HG03066 (cell line): ENCODE results near the gene DOCK2.

Experiments
- ATAC-seq: cut with Tn5 transposase; IDR thresholded peaks from one replicate; pipeline ENCODE4 v1.9.1; 2021; ENCODE audit warnings: low read depth; ENCODE audit not compliant: unreplicated experiment

DOCK2 gene

DNA sequence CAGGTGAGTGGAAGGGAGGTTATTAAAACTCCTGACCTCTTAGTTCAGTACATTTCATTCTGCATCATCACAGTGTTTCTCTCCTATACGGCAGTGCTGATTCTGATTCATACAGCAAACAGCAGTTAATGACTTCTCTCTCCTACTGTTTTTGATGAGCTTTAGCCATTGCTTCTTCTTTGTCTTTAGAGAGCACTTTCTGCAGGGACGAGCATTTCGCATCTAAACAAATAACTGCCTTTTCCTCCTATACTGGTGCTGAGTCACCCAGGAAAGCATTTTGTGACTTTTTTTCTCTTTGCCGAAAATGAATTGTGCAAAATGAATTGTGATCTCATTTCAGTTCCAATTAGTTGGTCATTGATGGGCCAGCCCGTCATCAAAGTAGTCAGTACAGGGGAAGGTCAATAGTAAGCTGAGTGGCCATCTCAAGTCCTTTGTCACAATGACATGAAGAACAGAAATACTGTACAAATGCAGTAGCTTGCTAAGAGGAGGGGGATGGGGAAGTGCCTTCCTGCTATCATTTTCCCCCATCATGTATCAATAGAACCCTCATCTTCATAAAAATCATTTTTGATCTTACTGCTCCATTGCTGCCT is 244.7 kb downstream of the DOCK2 start:
- ATAC-seq, result no peak

DNA sequence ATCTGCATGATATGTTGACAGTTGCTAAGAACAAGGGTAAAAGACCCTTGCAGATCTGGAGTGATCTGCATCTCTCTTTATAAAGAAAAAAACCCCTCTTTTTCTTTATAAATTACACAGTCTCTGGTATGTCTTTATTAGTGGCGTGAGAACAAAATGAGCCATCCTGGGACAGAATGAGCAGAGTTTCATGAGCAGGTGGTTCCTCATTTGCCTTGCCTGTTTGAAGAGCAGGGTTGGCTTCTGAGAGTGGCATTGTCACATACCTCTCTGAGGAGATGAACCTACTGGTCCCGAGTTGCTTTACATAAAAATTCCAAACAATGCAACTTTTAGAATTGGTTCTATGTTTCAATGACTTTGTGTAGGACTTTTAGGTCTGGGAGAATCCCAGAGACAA is 249.0 kb downstream of the DOCK2 start:
- ATAC-seq, result no peak

DNA sequence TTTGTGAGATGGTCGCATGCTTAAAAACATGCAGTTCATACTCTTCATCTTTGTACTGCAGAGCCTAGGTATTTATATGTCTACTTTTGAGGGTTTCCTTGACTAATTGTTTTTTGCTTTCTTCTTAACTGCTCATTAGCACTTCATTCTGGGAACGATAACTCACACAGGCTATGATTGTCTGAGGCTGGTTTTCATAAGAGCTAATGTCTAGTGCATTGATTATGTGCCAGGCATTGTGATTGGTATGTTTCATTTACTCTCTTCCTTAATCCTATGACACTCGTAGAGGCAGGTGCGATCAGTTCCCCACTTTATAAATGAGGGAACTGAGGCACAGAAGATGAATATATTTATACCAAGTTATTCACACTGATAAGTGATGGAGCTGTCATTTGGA is 249.6 kb downstream of the DOCK2 start:
- ATAC-seq, result no peak

DNA sequence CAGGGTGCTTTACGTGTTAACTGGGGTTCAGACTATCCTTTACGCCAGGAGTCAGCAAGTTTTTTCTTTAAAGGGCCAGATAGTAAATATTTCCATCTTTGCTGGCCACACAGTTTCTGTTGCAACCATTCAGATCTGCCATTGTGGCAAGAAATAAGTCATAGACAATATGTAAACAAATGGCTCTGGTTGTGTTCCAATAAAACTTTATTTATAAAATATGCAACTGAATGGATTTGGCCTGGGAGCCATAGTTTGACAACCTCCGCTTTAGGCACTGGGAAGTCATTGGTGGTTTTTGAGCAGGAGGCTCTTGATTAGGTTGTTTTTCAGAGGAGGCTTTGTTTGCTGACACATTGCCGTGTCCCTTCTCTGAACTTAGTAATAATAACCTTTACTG is 252.5 kb downstream of the DOCK2 start:
- no peak for ATAC-seq

DNA sequence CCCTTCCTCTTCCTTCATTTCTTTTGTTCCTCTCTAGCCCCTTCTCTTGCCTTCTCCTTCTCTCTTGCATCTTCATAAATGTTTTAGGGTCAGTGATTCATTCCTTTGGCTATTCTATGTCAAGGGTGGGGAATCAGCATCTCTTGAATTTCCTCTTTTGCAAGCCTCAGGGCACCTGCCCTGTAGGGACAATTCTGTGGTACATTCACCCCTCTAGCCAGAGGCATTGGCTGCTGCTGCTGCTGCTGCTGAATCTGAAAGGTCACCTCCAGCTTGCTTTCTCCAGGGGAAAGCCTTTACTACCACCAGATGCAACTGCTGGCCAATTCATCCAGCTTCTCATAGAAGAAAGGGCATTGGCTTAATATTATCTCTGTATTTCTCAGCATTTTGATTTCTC is 255.9 kb downstream of the DOCK2 start:
- ATAC-seq, result no peak

DNA sequence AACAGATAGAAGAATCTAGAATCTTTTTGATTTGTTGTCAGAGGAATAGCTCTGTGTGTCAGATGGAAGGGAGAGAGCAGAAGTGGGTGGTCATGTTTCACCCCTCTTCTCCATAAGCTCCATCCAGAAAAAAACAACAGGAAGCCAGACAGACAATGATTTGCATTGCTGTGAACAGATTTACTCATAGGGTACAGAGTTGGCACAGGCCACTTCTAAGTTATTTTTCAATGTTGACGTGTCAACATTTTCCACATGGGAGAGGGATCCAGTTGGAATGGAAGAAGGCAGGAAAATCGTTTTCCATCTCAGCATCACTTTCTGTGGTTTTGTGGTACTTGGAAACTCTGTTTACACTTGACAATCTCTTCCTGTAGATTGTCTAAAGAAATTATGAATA is 256.5 kb downstream of the DOCK2 start:
- ATAC-seq, result no peak

DNA sequence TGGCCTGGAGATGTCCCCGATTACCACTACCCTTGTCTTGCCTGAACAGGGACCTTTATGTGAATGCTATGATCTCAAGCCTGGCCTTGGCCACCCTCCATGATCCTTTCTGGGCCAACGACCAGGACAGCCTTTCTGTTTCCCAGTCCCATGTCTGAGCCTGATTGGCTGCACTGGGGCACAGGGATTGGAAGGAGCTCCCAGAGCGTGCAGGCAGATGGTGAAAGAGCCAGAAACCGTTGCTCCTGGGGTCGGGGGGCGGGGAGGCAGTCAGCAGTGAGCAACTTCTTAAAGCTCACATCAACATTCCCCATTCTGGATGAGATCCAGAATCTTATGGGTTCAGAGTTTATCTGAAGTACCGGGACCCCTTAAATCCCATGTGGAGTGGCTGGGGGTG is 258.9 kb downstream of the DOCK2 start:
- no peak for ATAC-seq

DNA sequence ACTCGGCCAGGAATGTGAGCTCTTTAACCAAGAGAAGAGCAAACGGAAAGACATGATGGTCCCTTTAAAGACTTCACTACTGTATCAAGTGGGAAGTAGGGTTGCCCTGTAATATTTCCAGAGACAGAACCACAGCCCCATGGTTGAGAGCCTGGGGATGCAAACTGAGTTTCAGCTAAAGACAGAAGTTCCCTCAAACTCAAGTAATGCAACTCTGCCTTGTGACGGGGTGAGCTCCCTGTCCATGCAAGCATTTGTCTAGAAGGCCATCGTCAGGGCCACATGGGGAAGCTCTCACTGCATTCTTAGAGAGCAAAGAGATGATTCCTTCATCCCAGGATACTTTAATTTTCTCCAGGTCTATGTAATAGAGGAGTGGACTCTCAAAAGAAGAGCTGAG is 260.4 kb downstream of the DOCK2 start:
- no peak for ATAC-seq

DNA sequence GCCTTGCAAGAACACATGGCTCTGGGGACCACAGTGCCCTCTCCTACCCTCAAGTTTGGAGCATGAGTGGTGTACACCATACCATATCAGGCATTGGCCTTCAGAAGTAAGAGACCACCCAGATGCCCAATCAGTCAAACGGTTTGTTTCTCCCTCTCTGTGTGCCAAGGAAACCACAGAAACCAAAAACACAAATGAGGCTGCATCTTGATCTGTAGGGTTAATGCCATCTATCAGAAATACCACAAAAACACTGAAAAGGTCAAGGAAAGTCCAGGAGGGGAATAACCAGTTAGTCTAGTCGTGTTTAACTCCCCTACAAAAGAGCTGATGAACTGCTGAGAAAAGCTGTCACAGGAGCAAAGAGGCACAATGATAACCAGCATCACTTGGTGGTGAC is 264.8 kb downstream of the DOCK2 start:
- ATAC-seq, result no peak

DNA sequence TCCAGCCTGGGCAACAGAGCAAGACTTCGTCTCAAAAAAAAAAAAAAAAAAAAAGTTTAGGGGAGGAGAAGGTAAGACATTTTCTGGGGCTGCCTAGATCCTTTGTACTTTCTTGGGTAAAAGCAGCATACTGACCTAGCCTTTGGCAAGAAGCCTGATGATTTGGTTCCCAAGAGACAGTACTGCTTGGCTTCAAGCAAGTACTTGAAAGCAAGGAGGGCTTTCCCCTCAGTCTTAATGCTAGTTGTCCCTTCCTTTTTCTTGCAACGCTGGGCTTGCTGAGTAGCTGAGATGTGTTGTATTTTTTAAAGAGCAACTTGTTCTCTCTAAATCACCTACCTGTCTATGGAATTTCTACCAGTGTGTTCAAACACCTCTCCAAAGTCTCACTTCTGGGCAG is 267.0 kb downstream of the DOCK2 start:
- no peak for ATAC-seq

DNA sequence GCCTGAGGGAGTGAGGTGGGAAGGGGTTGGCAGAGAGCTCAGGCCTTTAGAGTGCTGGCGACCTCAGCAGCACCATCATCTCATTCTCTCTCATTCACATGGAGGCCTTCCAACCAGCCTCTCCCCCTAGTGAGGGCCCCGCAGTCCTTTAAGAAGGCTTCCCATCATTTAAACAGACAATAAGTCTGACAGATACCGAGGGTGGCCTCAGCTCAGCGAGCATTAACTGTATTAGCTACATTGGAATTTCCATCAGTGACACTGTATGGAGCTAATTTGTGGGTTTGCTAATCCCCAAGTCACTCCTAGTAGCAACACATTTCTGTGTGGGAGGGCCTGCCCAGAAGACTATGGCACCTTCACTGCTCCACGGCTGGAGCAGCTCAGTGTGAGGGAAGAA is 267.4 kb downstream of the DOCK2 start:
- ATAC-seq, result no peak

DNA sequence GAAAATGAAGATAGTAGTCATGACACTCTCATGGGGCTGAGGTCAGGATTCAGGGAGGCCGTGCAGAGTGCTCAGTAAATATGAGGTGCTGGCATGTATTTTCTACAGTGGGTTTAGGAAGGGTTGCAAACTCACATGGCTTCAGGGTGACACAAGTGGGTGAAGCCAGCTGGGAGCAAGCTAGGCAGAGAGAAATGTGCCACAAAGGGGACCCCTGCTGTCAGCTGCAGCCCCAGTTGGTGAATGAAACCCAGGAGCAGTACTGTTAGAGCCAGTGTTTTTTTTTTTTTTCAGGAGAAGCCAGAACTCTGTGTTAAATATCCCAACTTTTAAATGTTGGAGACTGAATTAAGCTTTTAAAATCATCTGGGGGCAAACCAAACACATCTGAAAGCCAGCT is 267.9 kb downstream of the DOCK2 start:
- no peak for ATAC-seq

DNA sequence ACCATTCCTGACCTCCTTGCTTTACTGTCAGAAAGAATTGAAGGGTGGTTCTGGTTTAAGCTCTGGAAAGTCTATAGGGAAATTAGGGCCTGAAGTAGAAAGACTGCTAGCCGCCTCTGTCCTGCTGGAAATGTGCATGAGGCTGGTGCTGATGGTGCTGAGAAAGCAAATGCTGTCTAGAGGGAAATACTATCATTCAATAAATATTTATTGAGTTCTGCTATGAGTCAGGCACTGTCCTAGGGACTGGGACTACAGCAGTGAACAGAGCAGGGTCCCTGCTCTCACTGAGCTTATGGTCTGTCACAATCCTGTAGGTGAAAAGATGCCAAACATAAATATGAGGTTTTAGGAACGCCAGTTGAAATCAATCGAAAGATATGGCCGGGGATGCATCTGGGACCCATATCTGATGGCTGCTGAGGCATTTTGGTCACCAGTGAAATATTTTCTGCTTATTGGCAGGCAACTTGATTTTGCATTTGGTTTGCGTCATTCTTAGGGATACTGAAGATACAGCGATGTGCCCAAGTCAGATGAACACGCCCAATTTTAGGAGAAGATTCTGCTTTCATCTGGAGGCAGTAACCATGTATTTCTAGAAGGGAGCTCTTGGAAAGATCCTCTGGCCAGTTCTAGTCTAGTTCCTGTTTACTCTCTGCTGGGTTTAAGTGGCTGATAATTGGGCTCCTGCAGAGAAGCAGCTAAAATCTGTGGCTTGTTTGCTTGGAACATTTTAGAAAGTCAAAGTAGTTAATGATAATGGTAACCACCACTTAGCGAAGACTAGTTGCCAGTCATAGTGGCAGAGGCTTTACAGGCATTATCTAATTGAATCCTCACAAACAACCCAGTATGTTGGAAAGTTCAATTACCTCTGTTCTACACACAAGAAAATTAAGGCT is 269.9 kb downstream of the DOCK2 start:
- no peak for ATAC-seq

DNA sequence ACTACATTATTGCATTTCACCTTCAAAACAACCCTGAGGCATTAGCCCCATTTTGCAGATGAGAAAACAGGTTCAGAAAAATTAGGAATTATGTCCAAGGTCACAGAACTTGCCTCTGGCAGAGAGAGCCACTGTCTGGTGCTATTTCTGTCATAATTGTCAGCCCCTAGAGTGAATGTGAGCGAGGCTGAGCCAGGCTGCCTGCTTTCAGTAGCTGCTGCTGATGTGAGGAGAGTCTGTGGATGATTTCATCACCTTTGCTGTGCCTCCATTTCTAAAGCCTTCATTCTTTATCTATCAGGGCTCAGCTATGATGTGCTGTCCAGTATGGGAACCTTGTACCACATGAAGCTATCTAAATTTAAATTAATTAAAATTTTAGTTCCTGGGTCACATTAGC is 271.8 kb downstream of the DOCK2 start:
- ATAC-seq, result no peak

DNA sequence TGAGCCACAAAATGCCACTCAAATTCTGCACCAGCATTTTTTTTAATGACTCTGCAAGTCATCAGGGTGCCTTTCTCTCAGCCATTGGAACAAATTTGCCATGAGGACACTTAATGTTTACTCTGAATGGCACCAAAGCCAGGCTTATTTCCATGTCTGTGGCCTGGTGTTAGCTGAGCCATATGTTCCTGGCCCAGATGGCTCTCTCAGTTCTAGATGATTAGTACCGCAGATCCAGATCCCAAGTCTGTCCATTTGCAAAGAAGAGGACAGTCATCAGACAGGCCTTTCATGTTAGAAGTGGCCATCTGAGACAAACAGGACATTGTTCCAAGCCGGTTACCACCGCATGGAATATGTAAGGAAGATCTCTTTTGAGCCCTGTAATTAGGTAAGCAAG is 272.9 kb downstream of the DOCK2 start:
- no peak for ATAC-seq

DNA sequence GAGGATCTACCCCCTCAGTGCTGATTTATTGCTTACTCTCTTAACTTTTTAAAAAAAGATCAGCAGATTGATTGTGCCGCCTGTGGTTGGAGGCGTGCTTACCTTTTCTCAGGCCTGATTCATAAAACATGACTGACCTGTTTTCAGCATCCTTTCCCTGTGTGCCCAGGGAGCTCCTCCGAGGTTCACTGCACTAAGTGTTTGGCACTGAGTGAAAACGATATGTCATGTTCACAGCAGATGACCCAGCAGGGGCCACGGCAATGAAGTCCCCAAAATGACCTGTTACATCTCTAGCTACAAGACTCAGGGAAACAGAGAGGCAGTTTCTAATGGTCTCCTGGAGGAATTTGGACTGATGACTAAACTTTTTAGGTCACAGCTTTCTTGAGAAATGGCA is 273.3 kb downstream of the DOCK2 start:
- no peak for ATAC-seq

DNA sequence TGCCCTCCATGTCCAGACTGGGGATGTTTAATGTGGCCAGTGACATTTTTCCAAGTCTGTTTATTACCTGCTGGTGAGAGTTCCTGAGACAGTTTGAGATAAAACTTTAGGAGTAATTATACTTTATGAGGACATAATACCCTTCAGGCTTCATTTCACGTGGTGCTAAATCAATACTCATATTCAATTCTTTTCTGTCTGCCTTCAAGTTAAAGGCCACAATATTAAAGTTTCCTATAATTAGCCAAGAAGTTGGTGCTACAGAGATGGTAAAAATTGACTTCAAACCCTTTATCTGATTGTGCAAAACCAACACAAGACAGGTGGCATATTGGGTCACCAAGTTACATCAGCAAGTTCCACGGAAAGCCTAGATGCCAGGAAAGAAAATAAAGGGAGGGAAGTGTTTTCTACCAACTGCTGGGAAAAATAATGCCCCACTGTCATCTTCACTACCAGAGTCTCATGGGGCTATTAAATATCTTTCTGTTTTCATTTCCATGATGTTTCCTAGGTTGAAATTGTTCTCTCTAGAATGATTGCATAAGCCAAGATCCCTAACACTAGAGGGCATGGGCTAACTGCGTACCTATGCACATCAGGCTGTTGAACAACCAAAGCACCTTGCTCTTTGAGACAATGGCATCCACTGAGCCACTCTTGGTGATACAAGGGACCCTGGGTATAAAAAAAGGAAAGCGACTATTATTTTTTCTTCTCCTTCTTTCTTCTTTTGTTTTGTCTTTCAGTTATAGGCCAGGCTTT is 274.6 kb downstream of the DOCK2 start:
- no peak for ATAC-seq

DNA sequence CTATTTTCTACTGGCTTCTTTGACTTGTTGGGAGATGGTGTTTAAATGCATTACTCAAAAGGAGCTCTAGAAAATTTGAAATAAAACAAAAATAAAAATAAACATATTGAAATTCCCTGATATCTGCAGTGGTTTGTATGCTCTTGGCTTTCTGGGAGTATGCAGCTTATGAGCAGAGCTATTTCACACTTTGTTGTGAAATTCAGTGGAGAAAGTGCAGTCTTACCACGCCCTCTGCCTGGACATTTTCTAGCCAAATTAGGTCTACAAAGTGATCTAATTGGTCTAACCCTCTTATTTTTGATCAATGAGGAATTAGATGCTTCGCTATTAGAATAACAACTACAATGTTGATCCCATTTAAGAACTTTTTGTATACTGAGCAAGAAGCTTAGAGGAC is 276.4 kb downstream of the DOCK2 start:
- no peak for ATAC-seq

DNA sequence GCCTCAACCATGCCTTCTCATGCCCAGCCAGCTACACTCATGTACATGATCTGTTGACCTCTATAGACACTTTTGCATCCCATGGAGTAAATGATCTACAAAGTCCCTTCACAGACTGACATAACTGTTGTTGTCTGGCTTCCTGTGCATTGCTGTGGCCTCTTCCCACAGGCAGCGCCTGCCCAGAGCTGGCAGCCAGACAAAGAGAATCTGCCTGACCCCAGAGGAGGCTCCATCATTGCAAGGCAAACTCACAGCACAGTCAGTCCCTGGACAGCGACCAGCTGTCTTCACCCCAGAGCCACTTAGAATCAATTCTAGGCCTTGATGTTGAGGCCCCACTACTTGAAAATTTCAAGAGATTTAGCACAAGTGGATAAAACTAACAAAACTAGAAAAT is 277.7 kb downstream of the DOCK2 start:
- ATAC-seq, result no peak

DNA sequence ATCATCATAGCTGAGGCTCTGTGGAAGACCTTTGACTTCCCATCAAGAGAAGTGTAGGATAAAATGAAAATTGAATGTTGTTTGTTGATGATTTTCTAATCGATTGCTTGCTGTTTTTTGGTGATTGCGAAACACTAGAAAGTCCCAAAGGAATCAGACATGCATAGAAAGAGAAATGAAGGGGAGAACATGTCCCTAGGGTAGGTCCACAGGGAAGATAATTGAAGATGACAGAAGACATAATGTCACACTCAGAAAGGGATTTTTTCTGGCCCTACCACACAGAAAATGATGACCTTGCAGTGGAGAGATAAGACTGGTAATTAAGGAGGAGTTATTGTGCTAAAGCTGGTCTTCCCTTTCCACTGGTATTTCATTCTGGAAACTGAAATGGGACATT is 280.4 kb downstream of the DOCK2 start:
- no peak for ATAC-seq

DNA sequence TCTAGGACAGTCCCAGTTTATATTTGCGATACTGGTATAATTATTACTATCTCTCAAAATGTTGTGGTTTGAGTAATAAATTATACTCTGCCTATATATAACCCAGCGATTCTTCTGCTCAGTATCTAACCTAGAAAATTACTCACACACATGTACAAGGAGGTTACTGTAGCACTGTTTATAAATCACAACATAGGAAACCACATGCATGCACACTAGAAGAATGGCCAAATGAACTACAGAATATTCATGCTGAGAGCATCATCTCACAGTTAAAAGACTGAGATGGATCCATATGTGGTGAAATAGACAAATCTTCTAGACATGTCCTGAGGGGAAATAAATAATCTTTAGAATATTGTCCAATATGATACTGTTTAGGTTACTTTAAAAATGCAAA is 281.2 kb downstream of the DOCK2 start:
- ATAC-seq, result no peak

DNA sequence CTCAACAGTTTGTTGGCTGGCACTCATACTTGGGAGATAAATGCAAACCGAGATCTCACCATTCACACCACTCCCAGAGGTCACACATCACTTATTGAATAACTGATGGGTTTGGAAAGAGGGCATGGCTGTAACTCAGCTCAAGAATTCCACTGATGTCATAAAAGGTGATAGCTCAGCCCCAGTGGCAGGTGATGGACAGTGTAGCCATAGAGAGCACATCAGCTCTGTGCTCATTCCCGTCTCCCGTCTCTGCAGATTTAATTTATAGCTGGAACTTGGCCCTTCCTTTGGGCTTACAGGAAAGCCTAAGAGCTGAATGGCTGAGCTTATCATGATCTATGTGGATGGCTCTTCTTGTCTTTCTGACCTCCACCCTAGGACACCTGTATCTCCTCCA is 283.4 kb downstream of the DOCK2 start:
- ATAC-seq, result no peak
